IMR-90 (cell line): ENCODE measurements around the gene SLC25A6.

Experiments
- BHLHE40 ChIP-seq: fragments of 150-350 bp; IDR thresholded peaks from 2 replicates; pipeline ENCODE4 v1.6.1; 2016; ENCODE audit warnings: mild to moderate bottlenecking, low read depth, low read length
- CEBPB ChIP-seq: IDR thresholded peaks from 2 replicates; pipeline ENCODE4 v1.6.1; 2012; ENCODE audit warnings: low read depth, low read length, improper control_type of control experiment
- CTCF ChIP-seq: conservative IDR thresholded peaks from 2 replicates; pipeline ENCODE4 v1.5.1; 2012; ENCODE audit warnings: mild to moderate bottlenecking, low read depth, low read length, improper control_type of control experiment
- ELK1 ChIP-seq: fragments of 150-350 bp; IDR thresholded peaks from 2 replicates; pipeline ENCODE4 v1.6.1; 2016; ENCODE audit warnings: low read depth, mild to moderate bottlenecking, low read length, moderate library complexity, borderline replicate concordance
- FOS ChIP-seq: fragments of 150-350 bp; IDR thresholded peaks from 2 replicates; pipeline ENCODE4 v1.6.1; 2016; ENCODE audit warnings: low read depth, low read length
- MAFK ChIP-seq: IDR thresholded peaks from 2 replicates; pipeline ENCODE4 v1.6.1; 2012; ENCODE audit warnings: low read depth, low read length, improper control_type of control experiment
- MXI1 ChIP-seq: IDR thresholded peaks from 2 replicates; pipeline ENCODE4 v1.6.1; 2012; ENCODE audit warnings: low read depth, mild to moderate bottlenecking, low read length, moderate library complexity, borderline replicate concordance
- POLR2A ChIP-seq: IDR thresholded peaks from 2 replicates; pipeline ENCODE4 v1.6.1; 2012; ENCODE audit warnings: mild to moderate bottlenecking, low read depth, low read length
- RAD21 ChIP-seq: IDR thresholded peaks from 2 replicates; pipeline ENCODE4 v1.6.1; 2012; ENCODE audit warnings: low read length, improper control_type of control experiment
- RFX5 ChIP-seq: IDR thresholded peaks from 2 replicates; pipeline ENCODE4 v1.8.0; 2012; ENCODE audit warnings: low read depth, mild to moderate bottlenecking, low read length, moderate library complexity
- SMC3 ChIP-seq: fragments of 150-350 bp; IDR thresholded peaks from 2 replicates; pipeline ENCODE4 v1.6.1; 2016; ENCODE audit warnings: low read depth, mild to moderate bottlenecking, antibody characterized with exemption, low read length, moderate library complexity
- USF2 ChIP-seq: fragments of 150-350 bp; IDR thresholded peaks from 2 replicates; pipeline ENCODE4 v1.6.1; 2017; ENCODE audit warnings: mild to moderate bottlenecking, antibody characterized with exemption, low read length, low read depth

GRCh38 chrX:1427756-1428155 is 35.8 kb upstream of the SLC25A6 start:
- TF ChIP-seq CTCF, result no peak
- no peak for TF ChIP-seq FOS
- TF ChIP-seq POLR2A, result no peak
- no peak for TF ChIP-seq USF2
- TF ChIP-seq SMC3, result no peak
- no peak for TF ChIP-seq RFX5
- no peak for TF ChIP-seq CEBPB
- no peak for TF ChIP-seq MXI1
- TF ChIP-seq BHLHE40, result no peak
- TF ChIP-seq MAFK, result no peak
- TF ChIP-seq RAD21, result no peak
- no peak for TF ChIP-seq ELK1
